Activated T-cell treated with anti-CD3 and anti-CD28 coated beads, Interleukin-2, amount 50 U/mL, for 4 hours (primary cell): ENCODE data around the gene OBP2B. TPM values are rescaled to one million over a fixed set of nuclear protein-coding genes. Genes with fewer than 3 reads are reported as not detected.
"Not testable (repeated sequence)": the region's sequence is repeated elsewhere in the genome, so short reads cannot be mapped to it uniquely, and the experiment has no call there.

Source experiments
- ATAC-seq, 2 donors: fragments of 200-7000 bp; cut with Tn5 transposase; one replicate each; pipeline ENCODE4 v1.10.0; 2021
- DNase-seq: peaks from one replicate; pipeline ENCODE4 v3.0.0-alpha.2; 2020
- H3K27me3 Mint-ChIP-seq: one replicate; pipeline ENCODE4 v1.8.0; 2021; ENCODE audit warnings: low read depth, mixed read lengths
- H3K36me3 Mint-ChIP-seq: one replicate; pipeline ENCODE4 v1.8.0; 2022; ENCODE audit warnings: mixed read lengths; ENCODE audit not compliant: insufficient read depth
- H3K4me1 Mint-ChIP-seq: one replicate; pipeline ENCODE4 v1.8.0; 2021; ENCODE audit warnings: low read depth, mixed read lengths
- H3K4me3 Mint-ChIP-seq: one replicate; pipeline ENCODE4 v1.8.0; 2021; ENCODE audit warnings: mild to moderate bottlenecking, moderate library complexity, mixed read lengths
- H3K9me3 Mint-ChIP-seq: one replicate; pipeline ENCODE4 v1.8.0; 2021; ENCODE audit warnings: mixed read lengths
- total RNA-seq, 3 donors: library from RNA; stranded (reverse); gene quantifications; one replicate each; pipeline ENCODE4 v1.2.1, GENCODE V29; 2021

The OBP2B gene
- total RNA-seq, 3 donors from 2014 or later: not detected

GRCh38 chr9:133221177-133221809, 12.2 kb upstream of the OBP2B start:
- H3K27me3 Mint-ChIP-seq: peaks cover 48% of the 10 kb centered on the region
- no peaks in the 10 kb centered on the region for H3K36me3 Mint-ChIP-seq
- H3K9me3 Mint-ChIP-seq: no peaks in the 10 kb centered on the region
- ATAC-seq (no peak), DNase-seq (no peak)
- H3K4me3 Mint-ChIP-seq: no peak overlapping the region
- H3K4me1 Mint-ChIP-seq: no peaks in the 10 kb centered on the region

GRCh38 chr9:133218049-133218975, 9.3 kb upstream of the OBP2B start:
- ATAC-seq, H3K4me1 Mint-ChIP-seq, H3K9me3 Mint-ChIP-seq, H3K36me3 Mint-ChIP-seq, DNase-seq, H3K4me3 Mint-ChIP-seq: not testable (repeated sequence)
- H3K27me3 Mint-ChIP-seq: peaks cover 52% of the 10 kb centered on the region

GRCh38 chr9:133217333-133217988, 8.4 kb upstream of the OBP2B start:
- not testable (repeated sequence) for H3K4me1 Mint-ChIP-seq, H3K36me3 Mint-ChIP-seq, ATAC-seq, H3K4me3 Mint-ChIP-seq, DNase-seq, H3K9me3 Mint-ChIP-seq
- peaks cover 56% of the 10 kb centered on the region for H3K27me3 Mint-ChIP-seq

GRCh38 chr9:133214276-133214675, 5.2 kb upstream of the OBP2B start:
- not testable (repeated sequence) for ATAC-seq, H3K4me3 Mint-ChIP-seq, H3K9me3 Mint-ChIP-seq, DNase-seq, H3K4me1 Mint-ChIP-seq, H3K36me3 Mint-ChIP-seq
- peaks cover 66% of the 10 kb centered on the region for H3K27me3 Mint-ChIP-seq

- H3K4me3 Mint-ChIP-seq: no peak overlapping the region
- DNase-seq (no peak), ATAC-seq (no peak)
- no peaks in the 10 kb centered on the region for H3K9me3 Mint-ChIP-seq
- H3K4me1 Mint-ChIP-seq: no peaks in the 10 kb centered on the region
- H3K36me3 Mint-ChIP-seq: no peaks in the 10 kb centered on the region
- H3K27me3 Mint-ChIP-seq: peaks cover 48% of the 10 kb centered on the region
Measured at GRCh38 chr9:133210609-133211008, 1.6 kb upstream of the OBP2B start.

- ATAC-seq: no peak
- Mint-ChIP-seq H3K4me3 (no peak overlapping the region), H3K9me3 (no peaks in the 10 kb centered on the region), H3K27me3 (peaks cover 48% of the 10 kb centered on the region), H3K36me3 (no peaks in the 10 kb centered on the region), H3K4me1 (no peaks in the 10 kb centered on the region)
- DNase-seq: no peak
Measured at GRCh38 chr9:133210202-133210532, 1.1 kb upstream of the OBP2B start.

GRCh38 chr9:133209327-133210201, 514 bp upstream of the OBP2B start:
- peaks cover 44% of the 10 kb centered on the region for H3K27me3 Mint-ChIP-seq
- ATAC-seq, H3K4me1 Mint-ChIP-seq, DNase-seq, H3K36me3 Mint-ChIP-seq, H3K9me3 Mint-ChIP-seq, H3K4me3 Mint-ChIP-seq: not testable (repeated sequence)

GRCh38 chr9:133208171-133208879, 725 bp downstream of the OBP2B start:
- not testable (repeated sequence) for DNase-seq, H3K4me1 Mint-ChIP-seq, H3K36me3 Mint-ChIP-seq, H3K4me3 Mint-ChIP-seq, ATAC-seq, H3K9me3 Mint-ChIP-seq
- peaks cover 47% of the 10 kb centered on the region for H3K27me3 Mint-ChIP-seq

GRCh38 chr9:133207540-133208170, 1.4 kb downstream of the OBP2B start:
- DNase-seq (no peak), ATAC-seq (no peak)
- Mint-ChIP-seq H3K4me1 (no peaks in the 10 kb centered on the region), H3K36me3 (no peaks in the 10 kb centered on the region), H3K27me3 (peaks cover 44% of the 10 kb centered on the region), H3K4me3 (no peak overlapping the region), H3K9me3 (no peaks in the 10 kb centered on the region)

GRCh38 chr9:133207021-133207531, 2.0 kb downstream of the OBP2B start:
- H3K9me3 Mint-ChIP-seq: no peaks in the 10 kb centered on the region
- H3K36me3 Mint-ChIP-seq: no peaks in the 10 kb centered on the region
- H3K4me3 Mint-ChIP-seq: no peak overlapping the region
- ATAC-seq (no peak), DNase-seq (no peak)
- H3K27me3 Mint-ChIP-seq: peaks cover 39% of the 10 kb centered on the region
- H3K4me1 Mint-ChIP-seq: no peaks in the 10 kb centered on the region

GRCh38 chr9:133205996-133206931, 2.8 kb downstream of the OBP2B start:
- no peak for DNase-seq

GRCh38 chr9:133205481-133205887, 3.6 kb downstream of the OBP2B start:
- not testable (repeated sequence) for H3K36me3 Mint-ChIP-seq, H3K4me3 Mint-ChIP-seq, H3K9me3 Mint-ChIP-seq, H3K4me1 Mint-ChIP-seq, DNase-seq, ATAC-seq
- peaks cover 29% of the 10 kb centered on the region for H3K27me3 Mint-ChIP-seq

More at GRCh38 chr9:133205996-133206931, 2.8 kb downstream of the OBP2B start:
- H3K36me3 Mint-ChIP-seq: no peaks in the 10 kb centered on the region
- ATAC-seq: no peak
- H3K9me3 Mint-ChIP-seq: no peaks in the 10 kb centered on the region
- no peaks in the 10 kb centered on the region for H3K4me1 Mint-ChIP-seq
- H3K27me3 Mint-ChIP-seq: peaks cover 34% of the 10 kb centered on the region
- no peak overlapping the region for H3K4me3 Mint-ChIP-seq
